HG03159 (cell line): ENCODE results near the gene LYRM7.
"Not testable (repeated sequence)": the region's sequence is repeated elsewhere in the genome, so short reads cannot be mapped to it uniquely, and the experiment has no call there.

Source experiments
- ATAC-seq: cut with Tn5 transposase; IDR thresholded peaks from one replicate; pipeline ENCODE4 v1.9.1; 2021; ENCODE audit warnings: mild to moderate bottlenecking, moderate library complexity; ENCODE audit not compliant: unreplicated experiment

The LYRM7 gene

DNA sequence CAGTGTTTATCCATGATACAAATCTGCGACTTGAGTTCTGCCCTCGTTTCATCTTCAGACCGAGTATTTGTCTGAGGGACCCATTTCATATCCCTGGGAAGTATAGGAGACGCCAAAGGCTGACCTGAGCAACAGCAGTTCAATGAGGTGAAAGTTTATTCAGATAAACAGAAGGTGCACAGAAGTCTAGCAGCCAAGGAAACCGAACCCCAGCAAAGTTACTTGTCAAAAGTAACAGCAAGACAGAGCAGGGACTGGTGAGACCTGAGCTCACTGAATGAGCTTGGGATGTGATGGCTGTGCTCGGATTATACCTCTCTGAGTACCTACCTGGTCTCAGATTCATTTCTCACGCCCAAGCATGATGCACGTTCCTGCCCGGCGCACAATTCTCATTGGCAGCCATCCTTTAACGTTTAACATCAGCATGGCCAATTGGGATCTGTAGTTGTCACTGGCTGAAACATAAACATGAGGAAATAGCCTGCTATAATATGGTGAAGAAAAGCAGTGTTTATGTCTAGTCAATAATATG lies 599 bp downstream of the LYRM7 start:
- ATAC-seq = no peak

DNA sequence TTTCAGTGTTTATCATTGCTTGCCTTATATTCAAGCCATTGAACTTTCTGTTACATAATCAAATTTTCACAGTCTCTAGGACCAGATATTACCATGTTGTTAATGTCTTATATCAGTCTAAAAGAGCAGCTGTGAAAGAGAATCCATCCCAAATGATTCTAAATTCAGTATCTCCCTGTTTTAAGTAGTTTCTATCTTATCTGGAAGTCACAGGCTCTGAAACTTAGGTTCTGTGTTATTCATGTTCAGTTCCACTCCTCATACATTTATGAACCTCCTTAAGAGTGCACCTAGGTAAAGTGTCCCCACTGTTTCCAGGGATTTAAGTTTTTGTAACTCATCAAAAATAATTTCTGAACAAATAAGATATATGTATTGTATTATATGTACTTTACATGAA lies 9.7 kb downstream of the LYRM7 start:
- ATAC-seq = no peak

DNA sequence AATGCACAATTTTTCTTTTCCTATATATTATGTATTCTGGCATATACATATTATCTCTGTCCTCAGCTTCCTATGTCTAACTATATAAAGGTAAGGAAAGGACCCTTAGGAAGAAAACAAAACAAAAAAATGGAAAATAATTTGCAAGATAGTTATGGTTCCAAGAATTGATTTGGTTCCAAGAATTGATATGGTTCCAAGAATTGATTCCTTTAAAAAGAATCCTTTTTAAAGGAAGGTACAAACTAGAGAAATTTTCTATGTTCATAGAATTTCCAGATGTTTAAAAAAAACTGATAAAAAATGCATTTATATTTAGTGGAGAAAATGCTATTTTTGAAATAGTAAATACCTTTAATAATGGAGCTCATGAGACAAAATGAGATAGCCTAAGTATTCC lies 12.1 kb downstream of the LYRM7 start:
- ATAC-seq = no peak

DNA sequence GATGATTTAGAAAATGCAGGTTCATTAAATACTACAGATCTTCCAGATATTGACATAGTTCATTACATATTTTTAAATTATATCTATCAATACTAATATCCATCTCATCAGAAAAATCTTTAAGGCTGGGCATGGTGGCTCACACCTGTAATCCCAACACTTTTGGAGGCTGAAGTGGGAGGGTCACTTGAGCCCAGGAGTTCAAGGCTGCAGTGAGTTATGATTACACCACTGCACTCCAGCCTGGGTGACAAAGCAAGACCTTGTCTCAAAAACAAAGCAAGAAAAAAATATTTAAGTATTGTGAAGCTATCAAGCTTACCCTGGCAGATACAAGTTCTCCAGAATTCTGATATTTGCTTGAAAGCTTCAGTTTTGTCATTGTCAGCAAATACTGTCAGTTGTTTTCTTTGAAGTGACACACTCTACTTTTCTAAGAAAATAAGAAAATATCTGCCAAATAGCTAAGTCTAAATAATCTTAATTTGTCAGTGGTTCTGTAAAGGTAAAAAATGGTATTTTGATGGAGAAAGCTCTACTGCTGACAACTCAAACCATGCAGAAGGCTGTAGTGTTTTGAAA lies 14.9 kb downstream of the LYRM7 start:
- no peak for ATAC-seq

DNA sequence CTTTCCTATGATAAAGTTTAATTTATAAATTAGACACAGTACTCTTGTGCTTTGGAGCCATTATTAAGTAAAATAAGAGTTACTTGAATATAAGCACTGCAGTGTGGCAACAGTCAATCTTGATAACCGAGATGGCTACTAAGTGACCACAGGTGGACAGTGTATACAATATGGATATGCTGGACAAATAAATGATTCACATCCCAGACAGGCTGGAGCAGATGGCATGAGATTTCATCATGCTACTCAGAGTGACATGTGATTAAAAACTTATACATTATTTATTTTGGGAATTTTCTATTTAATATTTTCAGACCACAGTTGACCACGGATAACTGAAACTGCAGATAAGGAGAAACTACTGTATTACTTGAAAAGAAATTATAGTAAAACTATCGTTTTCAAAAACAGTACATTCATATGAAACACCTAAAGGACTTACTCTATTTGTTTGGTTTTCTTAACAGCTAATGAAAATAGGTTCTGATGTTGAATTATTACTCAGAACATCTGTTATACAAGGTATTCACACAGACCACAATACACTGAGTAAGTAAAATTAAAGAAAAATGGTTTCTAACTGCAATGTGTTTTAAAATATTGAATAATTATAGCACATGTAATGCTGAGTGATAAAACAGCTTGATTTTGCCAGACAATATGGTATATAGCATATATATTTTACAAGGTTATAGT lies 16.0 kb downstream of the LYRM7 start:
- no peak for ATAC-seq

DNA sequence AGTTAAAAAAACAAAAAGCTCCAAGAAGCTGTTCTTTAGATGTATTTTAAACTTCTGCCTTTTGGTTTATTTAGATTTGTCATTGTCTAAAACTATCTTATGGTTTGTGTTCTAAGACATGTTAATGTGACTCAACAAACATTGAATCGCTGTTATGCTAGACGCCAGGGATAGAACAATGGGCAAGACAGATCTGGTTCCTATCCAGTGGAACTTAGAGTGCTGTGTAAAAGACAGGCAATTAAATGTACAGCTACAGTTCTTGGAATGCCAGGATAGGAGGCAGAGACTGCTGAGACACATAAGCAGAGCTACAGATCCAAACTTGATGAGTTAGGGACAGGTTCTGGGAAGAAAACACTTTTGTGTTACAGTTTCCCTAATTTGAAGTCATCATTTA lies 22.4 kb downstream of the LYRM7 start:
- no peak for ATAC-seq

DNA sequence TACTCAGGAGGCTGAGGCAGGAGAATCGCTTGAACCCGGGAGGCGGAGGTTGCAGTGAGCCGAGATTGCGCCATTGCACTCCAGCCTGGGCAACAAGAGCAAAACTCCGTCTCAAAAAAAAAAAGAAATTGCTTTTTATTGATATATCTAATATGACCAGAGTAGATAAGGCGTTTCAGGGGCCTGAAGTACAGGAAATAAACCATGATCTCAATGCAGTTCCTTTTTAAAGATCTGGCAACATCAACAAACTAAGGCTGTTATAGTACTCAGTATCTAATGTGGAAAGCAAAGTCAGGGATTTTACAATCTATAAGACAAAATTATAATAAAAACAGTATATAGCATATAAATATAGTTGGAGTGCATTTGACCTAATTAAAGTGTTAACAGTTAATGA lies 23.2 kb downstream of the LYRM7 start:
- not testable (repeated sequence) for ATAC-seq

DNA sequence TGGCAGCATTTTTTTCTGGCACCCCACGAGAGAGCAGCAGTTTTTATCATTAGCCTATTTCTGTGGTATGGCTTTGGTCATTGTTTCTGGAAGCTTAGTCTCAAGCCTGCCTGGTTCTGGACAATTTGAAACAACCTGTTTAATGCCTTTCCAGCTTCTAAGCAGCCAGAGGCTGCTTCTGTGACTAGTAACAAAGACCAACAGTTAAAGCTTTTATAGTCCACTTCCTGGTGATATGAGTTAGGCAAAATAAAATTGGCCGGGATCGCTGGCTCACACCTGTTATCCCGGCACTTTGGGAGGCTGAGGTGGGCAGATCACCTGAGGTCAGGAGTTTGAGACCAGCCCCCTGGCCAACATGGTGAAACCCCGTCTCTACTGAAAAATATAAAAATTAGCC lies 24.0 kb downstream of the LYRM7 start:
- no peak for ATAC-seq

DNA sequence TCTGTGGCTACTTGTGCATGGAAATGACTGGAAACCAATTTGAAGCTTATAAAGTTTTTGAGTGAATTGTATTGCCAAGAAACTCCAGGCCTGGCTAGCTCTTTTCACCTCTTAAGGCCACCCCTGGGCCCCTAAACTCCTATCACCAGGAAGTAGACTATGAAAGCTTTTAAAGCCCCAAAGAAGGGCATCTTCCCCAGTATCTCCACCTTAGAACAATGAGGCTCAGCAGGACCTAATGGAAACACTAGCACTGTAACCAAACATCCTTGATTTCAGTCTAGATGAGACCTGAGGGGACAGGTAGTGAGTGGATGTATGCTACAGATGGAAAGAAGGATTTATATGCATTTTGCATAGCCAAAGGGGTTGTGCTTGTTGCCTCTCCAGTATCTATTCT lies 25.0 kb downstream of the LYRM7 start:
- no peak for ATAC-seq

DNA sequence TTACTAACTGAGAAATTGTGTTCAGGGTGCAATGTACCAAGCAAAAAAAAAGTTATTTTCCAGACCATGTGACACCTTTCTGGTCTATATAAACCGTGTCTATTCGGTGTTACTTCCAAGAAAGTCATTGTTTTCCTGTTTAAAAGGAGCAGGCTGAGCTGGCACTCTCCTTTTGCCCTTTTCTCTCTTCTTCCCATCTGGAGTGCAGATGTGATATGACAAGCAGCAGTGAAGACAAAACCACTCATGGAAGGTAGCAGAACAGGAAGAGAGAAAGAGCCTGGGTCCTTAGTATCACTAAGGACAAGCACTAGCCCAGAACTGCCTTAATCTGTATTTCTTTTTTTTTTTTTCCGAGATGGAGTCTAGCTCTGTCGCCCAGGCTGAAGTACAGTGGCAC lies 25.6 kb downstream of the LYRM7 start:
- ATAC-seq = no peak

DNA sequence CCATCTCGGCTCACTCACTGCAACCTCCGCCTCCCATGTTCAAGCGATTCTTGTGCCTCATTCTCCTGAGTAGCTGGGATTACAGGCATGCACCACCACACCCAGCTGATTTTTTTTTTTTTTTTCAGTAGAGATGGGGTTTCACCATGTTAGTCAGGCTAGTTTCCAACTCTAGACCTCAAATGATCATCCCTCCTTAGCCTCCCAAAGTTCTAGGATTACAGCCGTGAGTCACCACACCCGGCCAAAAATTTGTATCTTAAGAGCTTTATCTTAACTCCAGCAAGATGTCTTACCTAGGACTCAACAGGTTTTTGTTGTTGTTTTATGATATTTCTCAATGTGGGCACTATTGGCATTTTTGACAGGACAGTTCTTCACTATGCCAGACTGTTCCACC lies 27.9 kb downstream of the LYRM7 start:
- ATAC-seq = no peak

DNA sequence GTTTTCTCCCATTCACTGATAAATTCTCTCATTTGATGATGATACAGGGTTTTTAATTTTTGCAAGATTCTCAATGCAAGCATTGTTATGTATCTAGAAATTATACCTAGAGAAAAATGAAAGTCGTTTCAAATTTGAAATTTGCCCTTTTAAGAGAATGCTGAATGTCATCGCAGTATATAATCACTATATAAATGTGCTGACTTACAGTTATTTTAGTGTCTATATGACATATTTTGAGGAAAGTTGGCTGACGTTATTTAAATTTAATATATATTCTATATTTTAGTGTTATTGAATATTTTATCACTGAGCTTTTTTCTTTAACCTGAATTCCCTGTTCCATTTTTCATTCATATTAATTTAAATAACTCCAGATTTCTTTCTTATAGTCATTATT lies 29.8 kb downstream of the LYRM7 start:
- ATAC-seq = no peak

DNA sequence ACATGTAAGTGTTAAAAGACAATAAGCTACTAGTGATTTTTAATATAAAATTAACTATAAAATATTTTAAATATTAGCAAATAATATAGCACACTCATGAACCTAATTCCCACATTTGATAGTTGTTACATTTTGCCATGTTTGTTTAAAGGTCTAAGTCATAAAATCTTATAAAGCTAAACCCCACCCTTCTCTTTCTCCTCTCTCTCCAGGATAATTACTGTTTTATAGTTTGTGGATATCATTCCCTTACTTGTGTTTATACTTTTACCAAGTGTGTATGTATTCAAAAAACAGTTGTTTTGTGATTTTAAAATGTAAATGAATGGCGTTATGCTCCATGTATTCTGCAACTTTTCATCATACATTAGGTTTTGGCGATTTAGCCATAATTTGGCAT lies 34.2 kb downstream of the LYRM7 start:
- ATAC-seq = no peak

DNA sequence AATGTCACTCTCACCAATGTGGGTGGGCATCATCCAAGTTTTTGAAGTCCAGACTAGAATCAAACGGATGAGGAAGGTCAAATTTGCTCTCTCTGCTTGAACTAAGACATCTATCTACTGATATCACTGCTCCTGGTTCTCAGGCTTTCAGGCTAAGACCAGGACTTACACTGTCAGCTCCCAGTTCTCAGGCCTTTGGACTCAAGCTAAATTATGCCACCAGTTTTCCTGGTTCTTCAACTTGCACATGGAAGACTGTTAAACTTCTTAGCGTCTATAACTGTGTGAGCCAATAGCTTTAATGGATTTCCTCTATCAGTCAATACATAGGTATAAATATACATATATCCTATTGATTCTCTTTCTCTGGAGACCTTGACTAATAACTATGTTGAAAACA lies 35.3 kb downstream of the LYRM7 start:
- ATAC-seq = no peak

DNA sequence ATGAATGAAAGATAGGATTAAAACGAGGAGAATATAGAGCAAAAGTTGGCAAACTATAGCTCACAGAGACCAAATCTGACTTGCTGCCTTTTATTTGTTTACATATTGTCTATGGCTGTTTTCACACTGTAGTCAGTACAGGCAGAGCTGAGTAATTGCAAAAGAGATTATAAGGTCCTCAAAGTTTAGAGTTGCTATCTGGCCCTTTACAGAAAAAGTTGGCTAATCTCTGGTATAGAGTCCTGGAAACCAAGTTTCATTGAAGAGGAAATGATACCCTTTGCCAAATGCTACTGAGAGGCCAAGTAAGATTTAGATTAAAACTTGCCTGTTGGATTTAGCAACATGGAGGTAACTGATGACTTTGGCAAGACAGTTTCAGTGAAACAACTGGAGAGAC lies 36.0 kb downstream of the LYRM7 start:
- ATAC-seq = no peak

DNA sequence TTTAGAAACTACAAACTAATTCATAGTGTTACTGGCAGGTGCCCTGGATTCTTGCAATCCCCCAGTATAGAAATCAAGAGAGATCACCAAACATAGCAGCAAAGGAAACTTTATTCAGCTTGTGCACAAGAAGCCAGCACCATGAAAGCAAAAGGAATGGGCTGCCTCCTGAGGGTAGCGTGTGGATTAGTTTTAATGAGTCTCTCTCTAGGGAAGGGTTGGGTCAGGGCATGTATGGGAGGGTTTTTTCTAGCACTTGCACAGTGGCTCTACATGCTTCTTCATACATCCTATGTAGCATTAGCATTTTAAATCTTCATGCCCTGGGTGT lies 38.4 kb downstream of the LYRM7 start:
- no peak for ATAC-seq

DNA sequence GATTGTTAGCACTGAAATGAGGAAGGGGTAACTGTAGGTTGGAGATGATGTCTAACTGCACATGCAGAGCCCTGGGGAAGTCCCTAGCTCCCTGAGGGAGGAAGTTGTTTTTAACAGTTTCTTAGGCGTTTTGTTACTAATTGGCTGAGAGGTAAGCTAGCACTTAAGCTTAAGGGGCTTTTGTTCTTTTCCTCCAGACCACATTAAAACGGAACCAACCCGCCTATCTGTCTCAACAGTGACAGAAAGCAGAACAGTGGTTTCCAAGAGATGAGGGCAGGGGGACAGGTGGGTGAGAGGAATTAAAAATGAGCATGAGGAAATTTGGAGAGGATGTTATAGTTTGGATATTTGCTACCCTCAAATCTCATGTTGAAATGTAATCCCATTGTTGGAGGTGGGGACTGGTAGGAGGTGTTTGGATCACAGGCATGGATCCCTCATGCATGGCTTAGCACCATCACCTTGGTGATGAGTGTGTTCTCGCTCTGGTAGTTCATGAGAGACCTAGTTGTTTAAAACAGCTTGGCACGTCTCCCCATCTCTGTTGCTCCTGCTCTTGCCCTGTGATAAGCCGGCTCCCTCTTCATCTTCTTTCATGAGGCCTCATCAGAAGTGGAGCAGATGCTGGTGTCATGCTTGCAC lies 38.9 kb downstream of the LYRM7 start:
- ATAC-seq = peak; percentile 85

DNA sequence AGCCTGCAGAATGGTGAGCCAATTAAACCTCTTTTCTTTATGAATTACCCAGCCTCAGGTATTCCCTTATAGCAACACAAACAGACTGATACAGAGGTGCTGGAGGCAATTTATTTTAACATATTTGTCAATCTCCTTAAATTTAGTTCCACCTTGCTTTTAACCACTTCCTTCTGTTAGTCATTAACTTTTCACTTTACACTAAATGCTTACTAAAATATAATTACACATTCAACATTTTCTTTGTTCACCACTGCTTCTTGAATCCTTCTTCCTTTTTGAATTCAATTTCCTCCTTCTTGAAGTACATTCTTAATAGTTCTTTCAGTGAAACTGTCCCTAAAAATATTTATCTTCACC lies 39.4 kb downstream of the LYRM7 start:
- no peak for ATAC-seq

DNA sequence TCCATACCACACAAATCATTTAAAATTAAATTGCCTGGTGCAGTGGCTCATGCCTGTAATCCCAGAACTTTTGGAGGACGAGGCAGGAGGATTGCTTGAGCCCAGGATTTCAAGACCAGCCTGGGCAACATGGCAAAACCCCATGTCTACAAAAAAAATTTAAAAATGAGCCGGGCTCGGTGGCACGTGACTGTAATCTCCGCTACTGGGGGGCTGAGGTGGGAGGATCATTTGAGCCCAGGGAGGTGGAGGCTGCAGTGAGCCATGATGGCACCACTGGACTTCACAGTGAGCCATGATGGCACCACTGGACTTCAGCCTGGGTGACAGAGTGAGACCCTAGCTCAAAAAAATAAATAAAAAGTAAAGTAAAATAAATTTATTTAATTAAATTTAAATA lies 40.9 kb downstream of the LYRM7 start:
- no peak for ATAC-seq

DNA sequence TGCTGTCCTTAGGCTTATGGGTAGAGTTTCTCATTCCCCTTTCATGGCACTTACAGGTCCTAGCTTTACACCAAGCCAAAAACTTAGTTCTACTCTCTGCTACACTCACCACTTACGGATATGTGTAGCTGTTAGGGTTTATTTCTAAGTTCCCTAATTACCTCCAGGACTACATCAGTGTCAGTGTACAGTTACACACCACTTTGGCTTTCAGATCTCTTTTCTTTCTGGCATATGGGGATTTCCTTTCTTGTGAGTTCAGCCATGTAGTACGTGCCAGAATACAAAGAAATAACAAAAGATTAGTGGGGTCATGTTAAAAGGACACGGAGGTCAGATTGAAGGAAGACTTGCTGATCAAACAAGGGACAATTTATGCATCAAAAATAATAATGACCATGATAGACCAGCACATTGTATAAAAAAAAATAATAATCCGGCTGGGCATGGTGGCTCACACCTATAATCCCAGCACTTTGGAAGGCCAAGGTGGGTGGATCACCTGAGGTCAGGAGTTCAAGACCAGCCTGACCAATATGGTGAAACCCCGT lies 41.8 kb downstream of the LYRM7 start:
- peak; percentile 24 for ATAC-seq

DNA sequence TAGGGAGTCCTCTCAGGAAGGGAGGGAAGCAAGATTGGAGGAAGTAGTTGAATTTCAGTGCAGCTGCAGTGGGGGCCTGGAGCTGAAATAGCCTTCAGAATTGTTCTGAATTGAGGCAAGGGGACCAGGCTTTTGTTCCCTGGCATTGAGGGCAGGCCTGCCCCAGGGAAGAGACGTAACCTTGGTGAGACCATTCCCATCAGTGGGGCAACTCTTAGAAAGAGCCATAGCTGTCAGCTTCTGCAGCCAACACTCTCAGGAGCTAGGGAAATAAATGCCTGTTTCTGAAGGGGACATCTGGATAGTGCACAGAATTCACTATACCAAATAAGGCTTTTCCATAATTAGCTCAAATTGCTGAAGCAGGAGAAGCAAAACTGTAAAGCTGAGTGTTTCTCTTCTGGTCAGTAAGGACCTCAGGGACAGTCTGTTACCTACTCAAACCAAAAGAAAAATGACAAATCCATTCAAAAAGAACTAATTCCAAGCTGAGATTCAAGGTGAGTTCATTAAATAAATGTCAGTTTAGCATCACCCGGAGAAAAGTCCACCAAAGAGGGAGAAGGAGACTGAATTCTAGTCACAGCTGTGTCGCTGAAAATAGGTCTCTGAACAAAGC lies 44.0 kb downstream of the LYRM7 start:
- no peak for ATAC-seq

DNA sequence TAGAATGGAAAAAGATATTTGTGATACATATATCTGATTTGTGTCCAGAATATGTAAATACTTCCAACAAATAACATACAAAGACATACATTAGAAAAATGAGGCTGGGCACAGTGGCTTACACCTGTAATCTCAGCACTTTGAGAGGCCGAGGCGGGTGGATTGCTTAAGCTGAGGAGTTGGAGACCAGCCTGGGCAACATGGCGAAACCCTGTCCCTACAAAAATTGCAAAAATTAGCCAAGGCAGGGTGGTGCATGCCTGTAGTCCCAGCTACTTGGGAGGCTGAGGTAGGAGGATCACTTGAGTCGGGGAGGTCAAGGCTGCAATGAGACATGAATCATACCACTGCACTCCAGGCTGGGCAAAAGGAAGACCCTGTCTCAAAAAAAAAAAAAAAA lies 47.0 kb downstream of the LYRM7 start:
- no peak for ATAC-seq
